Peyer's patch (tissue), 4 donors: ENCODE data around the gene YIPF4. TPM values are rescaled to one million over a fixed set of nuclear protein-coding genes. Genes with fewer than 3 reads are reported as not detected.

Experiments
- DNase-seq, 3 donors: peaks; one replicate each; pipeline ENCODE4 v3.0.0-alpha.2; 2017 to 2019
- H3K27ac ChIP-seq, 4 donors: fragments of 200-600 bp; sonication (generic); one replicate each; pipeline ENCODE4 v1.5.1; 2016 to 2019
- H3K27me3 ChIP-seq, 2 donors: fragments of 200-600 bp; sonication (generic); one replicate each; pipeline ENCODE4 v1.5.1; 2019
- H3K36me3 ChIP-seq, 3 donors: fragments of 200-600 bp; sonication (generic); one replicate each; pipeline ENCODE4 v1.5.1; 2016 to 2019
- H3K4me1 ChIP-seq, 4 donors: fragments of 200-600 bp; sonication (generic); one replicate each; pipeline ENCODE4 v1.5.1; 2016 to 2019
- H3K4me3 ChIP-seq, 4 donors: fragments of 200-600 bp; sonication (generic); 1 replicate in 3 of 4; 2 replicates in 1 of 4; pipeline ENCODE4 v1.5.1; 2016 to 2019; ENCODE audit warnings: mild to moderate bottlenecking in 1 of 4
- H3K9me3 ChIP-seq, 4 donors: fragments of 200-600 bp; sonication (generic); one replicate each; pipeline ENCODE4 v1.5.1; 2016 to 2019; ENCODE audit warnings: mild to moderate bottlenecking in 1 of 4
- POLR2A ChIP-seq, 2 donors: fragments of 450-650 bp; IDR thresholded peaks; one replicate each; pipeline ENCODE4 v1.5.1; 2017; ENCODE audit warnings: antibody characterized with exemption in 2 of 2, mild to moderate bottlenecking in 2 of 2, moderate library complexity in 2 of 2
- total RNA-seq, 4 donors: library from RNA; depleted of rRNA; stranded (reverse); fragments of >200 nt; gene quantifications; one replicate each; pipeline ENCODE4 v1.1.0, GENCODE V29; 2016
- TF ChIP-seq, protein P1 (sequence below), 6 experiments: fragments of 450-650 bp in 4 of 6; fragments of 200-600 bp in 2 of 6; sonication (generic) in 1 of 6; IDR thresholded peaks; one replicate each; pipeline ENCODE4 v1.5.1; 2017 to 2019; ENCODE audit warnings: antibody characterized with exemption in 6 of 6, mild to moderate bottlenecking in 3 of 6, moderate library complexity in 1 of 6

Gene YIPF4
- total RNA-seq, 4 donors from 2014 or later: 12.4 to 19.6 (median 15.4) TPM

DNA sequence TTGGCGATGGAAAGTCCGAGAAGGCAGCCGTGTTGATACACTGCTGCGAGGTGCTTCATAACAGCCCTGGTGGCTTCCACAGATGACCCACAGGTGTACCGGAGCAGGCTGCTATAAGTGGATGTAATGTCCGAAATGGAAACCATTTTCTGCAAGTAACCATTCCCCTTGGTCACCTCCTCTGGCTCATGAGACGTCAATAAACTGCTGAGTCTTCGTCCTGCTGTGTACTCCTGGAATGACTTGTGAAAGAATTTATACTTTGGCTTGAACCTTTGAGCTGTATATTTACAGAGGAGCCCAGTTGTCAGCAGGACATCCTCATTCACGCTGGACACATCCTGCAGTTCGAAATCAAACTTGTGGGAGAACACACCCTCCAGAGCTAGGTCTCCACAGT, 27.4 kb upstream of the YIPF4 start:
- Histone ChIP-seq H3K27me3 (no peaks in the 10 kb centered on the region), H3K4me1 (no peaks in the 10 kb centered on the region), H3K27ac (no peak overlapping the region), H3K36me3 (no peaks in the 10 kb centered on the region), H3K4me3 (no peak overlapping the region), H3K9me3 (no peaks in the 10 kb centered on the region)
- no peak for DNase-seq
- TF ChIP-seq, protein P1, sequence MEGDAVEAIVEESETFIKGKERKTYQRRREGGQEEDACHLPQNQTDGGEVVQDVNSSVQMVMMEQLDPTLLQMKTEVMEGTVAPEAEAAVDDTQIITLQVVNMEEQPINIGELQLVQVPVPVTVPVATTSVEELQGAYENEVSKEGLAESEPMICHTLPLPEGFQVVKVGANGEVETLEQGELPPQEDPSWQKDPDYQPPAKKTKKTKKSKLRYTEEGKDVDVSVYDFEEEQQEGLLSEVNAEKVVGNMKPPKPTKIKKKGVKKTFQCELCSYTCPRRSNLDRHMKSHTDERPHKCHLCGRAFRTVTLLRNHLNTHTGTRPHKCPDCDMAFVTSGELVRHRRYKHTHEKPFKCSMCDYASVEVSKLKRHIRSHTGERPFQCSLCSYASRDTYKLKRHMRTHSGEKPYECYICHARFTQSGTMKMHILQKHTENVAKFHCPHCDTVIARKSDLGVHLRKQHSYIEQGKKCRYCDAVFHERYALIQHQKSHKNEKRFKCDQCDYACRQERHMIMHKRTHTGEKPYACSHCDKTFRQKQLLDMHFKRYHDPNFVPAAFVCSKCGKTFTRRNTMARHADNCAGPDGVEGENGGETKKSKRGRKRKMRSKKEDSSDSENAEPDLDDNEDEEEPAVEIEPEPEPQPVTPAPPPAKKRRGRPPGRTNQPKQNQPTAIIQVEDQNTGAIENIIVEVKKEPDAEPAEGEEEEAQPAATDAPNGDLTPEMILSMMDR (IDR thresholded peaks at IDR 0.05): no peak
- no peak for TF ChIP-seq POLR2A (IDR thresholded peaks at IDR 0.05)

DNA sequence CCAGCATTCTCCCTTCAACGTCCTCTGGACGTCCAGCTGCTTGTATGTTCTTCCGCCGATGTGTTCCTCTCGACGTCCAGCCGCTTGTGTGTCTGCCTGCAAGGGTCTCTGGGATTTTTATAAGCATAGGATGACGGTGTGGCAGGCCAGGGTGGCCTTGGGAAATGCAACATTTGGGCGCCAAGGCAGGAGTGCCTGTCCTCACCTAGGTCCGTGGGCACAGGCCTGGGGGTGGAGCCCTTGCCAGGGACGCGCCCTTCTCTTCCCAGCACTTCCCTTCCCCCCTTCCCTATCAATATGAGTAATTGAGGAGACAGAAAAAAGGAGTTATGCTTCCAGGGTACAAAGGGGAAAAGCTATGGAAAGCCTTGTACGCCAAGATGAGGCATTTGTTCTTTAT, 19.5 kb upstream of the YIPF4 start:
- DNase-seq: no peak
- Histone ChIP-seq H3K36me3 (no peaks in the 10 kb centered on the region), H3K4me1 (no peaks in the 10 kb centered on the region), H3K27me3 (no peaks in the 10 kb centered on the region), H3K4me3 (no peak overlapping the region), H3K27ac (no peak overlapping the region), H3K9me3 (no peaks in the 10 kb centered on the region)
- TF ChIP-seq, protein P1 (IDR thresholded peaks at IDR 0.05): no peak

DNA sequence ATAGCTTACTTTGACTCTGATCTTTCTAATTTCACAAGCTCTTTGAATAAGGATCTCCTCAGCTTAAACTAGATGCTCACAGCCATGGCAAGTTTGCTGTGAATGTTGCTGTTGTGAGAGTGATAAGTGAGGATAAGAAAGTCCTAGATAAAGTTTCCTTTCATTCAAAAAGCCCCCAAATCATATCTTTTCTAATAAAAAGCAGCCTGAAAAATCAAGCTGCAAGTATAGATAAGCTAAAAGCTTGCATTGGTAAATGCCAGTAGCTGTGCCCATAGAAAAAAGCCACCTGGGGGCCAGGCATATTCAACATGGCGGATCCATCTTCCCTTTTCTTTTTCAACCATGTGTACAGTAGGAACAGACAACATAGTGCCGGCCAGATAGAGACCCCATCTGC, 17.3 kb upstream of the YIPF4 start:
- no peaks in the 10 kb centered on the region for H3K9me3 ChIP-seq
- TF ChIP-seq, protein P1 (IDR thresholded peaks at IDR 0.05): no peak
- no peak for TF ChIP-seq POLR2A (IDR thresholded peaks at IDR 0.05)
- H3K27me3 ChIP-seq: no peaks in the 10 kb centered on the region
- no peak for DNase-seq
- no peaks in the 10 kb centered on the region for H3K4me1 ChIP-seq
- H3K27ac ChIP-seq: no peak overlapping the region
- no peak overlapping the region for H3K4me3 ChIP-seq
- no peaks in the 10 kb centered on the region for H3K36me3 ChIP-seq

GRCh38 chr2:32262105-32262504, 15.6 kb upstream of the YIPF4 start:
- no peak for DNase-seq
- Histone ChIP-seq H3K4me1 (no peaks in the 10 kb centered on the region), H3K27me3 (no peaks in the 10 kb centered on the region), H3K27ac (no peak overlapping the region), H3K36me3 (no peaks in the 10 kb centered on the region), H3K9me3 (no peaks in the 10 kb centered on the region), H3K4me3 (no peak overlapping the region)
- no peak for TF ChIP-seq POLR2A (IDR thresholded peaks at IDR 0.05)
- TF ChIP-seq, protein P1 (IDR thresholded peaks at IDR 0.05): no peak

- no peak for DNase-seq
- TF ChIP-seq, protein P1 (IDR thresholded peaks at IDR 0.05): no peak
- TF ChIP-seq POLR2A (IDR thresholded peaks at IDR 0.05): no peak
- H3K4me1 ChIP-seq: no peaks in the 10 kb centered on the region
- H3K27ac ChIP-seq: peak within 1 kb of the TSS; percentile 25 to 72 (median 36)
- no peaks in the 10 kb centered on the region for H3K27me3 ChIP-seq
- H3K4me3 ChIP-seq: peak within 1 kb of the TSS in 3 of 4 donors; percentile 9 to 21 (median 12)
- H3K36me3 ChIP-seq: no peaks in the 10 kb centered on the region
- H3K9me3 ChIP-seq: no peaks in the 10 kb centered on the region
These were observed 13.1 kb upstream of the YIPF4 start, which contains the start of gene NLRC4 for GRCh38 chr2:32264422-32265105. Gene NLRC4, minus strand, starts transcription at chr2:32264886. Its CDS starts 8,111 bp downstream, at chr2:32256775.
